ENCODE results near the gene MTERF1. TPM values are rescaled to one million over a fixed set of nuclear protein-coding genes. Genes with fewer than 3 reads are reported as not detected.

MTERF1 gene
- 10 to 100 TPM; 33.2 to 33.7 TPM for total RNA-seq
- 10 to 100 TPM in 1 of 3 donors, 1 to 10 TPM in 2; 8.0 to 12.1 (median 9.7) TPM for polyA plus RNA-seq
- 11.2 to 34.5 (median 24.4) reads per million in 6 experiments for total RNA-seq

DNA sequence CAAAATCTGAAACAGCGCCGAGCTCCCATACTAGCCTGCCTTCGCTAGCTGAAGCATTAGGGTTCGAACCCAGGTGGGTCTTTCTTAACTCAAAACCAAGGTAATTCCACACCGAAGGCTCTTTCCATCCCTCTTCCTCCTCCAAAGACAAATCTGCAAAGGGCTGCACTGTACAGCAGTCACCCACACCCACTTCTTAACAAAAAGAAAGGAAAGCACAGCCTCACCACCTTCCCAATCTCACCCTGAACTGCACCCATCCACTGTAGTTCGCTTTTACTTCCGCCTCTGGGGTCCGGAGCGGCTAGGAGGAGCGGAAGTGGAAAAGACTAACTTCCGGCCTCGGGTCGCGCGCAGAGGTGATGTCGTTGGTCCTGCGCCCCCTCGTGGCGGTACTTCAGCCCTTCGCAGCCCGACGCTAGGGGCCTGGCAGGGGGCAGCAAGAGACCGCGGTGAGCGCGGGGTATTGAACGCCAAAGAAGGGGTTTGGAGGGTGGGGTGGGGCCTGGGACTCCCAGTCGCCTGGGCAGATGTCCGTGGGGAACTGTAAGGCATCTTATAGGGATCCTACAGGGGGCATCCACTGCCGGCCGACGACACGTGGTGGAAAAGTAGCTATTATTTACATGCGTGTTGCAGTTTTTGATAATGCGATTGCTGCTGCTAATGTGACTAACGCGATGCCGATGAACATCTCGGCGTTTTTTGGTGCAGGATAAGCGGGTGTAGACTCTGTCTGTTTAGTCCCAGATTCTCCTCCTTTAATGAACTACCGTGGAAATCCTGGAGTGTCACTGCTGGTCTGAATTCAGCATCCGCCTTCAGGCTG lies at the start of gene MTERF1:
Gene MTERF1 (minus strand): TSS at position 290 of the 829 bp plus-strand sequence. CDS start 619 bp downstream, outside the sequence.
- Mint-ChIP-seq H3K36me3 (peaks cover 4 to 25% (median 16%) of the 10 kb centered on the region in 3 donors), H3K27me3 (peaks cover 0 to 2% (median 0%) of the 10 kb centered on the region in 5 donors), H3K9me3 (no peaks in the 10 kb centered on the region), H3K27ac (peak within 1 kb of the TSS; percentile 85 to 99 (median 96)), H3K4me3 (peak within 1 kb of the TSS; percentile 82 to 100 (median 96)), H3K4me1 (peaks cover 20 to 46% (median 44%) of the 10 kb centered on the region in 4 donors)
- peak; percentile 83 to 95 (median 92) for DNase-seq
- ATAC-seq = peak; percentile 95 to 96
- POLR2A ChIA-PET = interaction anchor here (0.6 to 2.4 kb wide), 9 partner anchors 9 to 1237 kb away, joined by 3 to 23 read pairs (median 3); partner anchors contain the start of genes AKAP9, ANKIB1, GATAD1 and KRIT1

- no peak overlapping the region for H3K4me3 Mint-ChIP-seq
- peaks cover 0 to 8% (median 0%) of the 10 kb centered on the region in 9 donors for H3K9me3 Mint-ChIP-seq
- H3K4me1 Mint-ChIP-seq = peaks cover 0 to 4% (median 0%) of the 10 kb centered on the region in 4 donors
- ATAC-seq = peak in 1 of 2 donors; percentile 56
- DNase-seq = no peak
- POLR2A ChIA-PET = no interaction called here
- peaks cover 0 to 24% (median 6%) of the 10 kb centered on the region in 5 donors for H3K27me3 Mint-ChIP-seq
- H3K36me3 Mint-ChIP-seq = no peaks in the 10 kb centered on the region
- no peak overlapping the region for H3K27ac Mint-ChIP-seq
Observed at GRCh38 chr7:91929463-91929862, 49.0 kb upstream of the MTERF1 start.

DNA sequence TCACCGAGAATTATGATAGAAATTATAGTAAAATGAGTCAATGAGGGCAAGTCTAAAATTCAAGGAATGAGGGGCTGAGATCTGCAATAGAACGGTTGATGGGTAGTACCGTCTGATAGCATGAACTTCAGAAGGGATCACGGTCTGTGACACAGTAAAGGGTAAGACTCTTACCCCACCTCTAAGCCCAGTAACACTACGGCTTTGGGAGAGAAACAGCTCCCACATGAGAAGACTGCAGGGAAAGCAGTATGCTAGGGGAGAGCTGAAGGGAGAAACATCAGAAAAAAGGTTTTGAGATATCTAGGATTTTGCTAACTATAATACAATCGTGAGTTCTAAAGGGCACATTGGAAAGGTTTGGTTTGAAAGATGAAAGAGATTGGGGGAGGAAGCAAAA lies 47.4 kb upstream of the MTERF1 start:
- ATAC-seq = no peak
- DNase-seq = no peak
- H3K36me3 Mint-ChIP-seq = no peaks in the 10 kb centered on the region
- peaks cover 0 to 8% (median 0%) of the 10 kb centered on the region in 9 donors for H3K9me3 Mint-ChIP-seq
- H3K27me3 Mint-ChIP-seq = peaks cover 0 to 27% (median 9%) of the 10 kb centered on the region in 5 donors
- no peak overlapping the region for H3K4me3 Mint-ChIP-seq
- H3K4me1 Mint-ChIP-seq = peaks cover 0 to 4% (median 0%) of the 10 kb centered on the region in 4 donors
- POLR2A ChIA-PET = no interaction called here
- H3K27ac Mint-ChIP-seq = no peak overlapping the region

- H3K36me3 Mint-ChIP-seq = no peaks in the 10 kb centered on the region
- ATAC-seq (no peak), DNase-seq (no peak)
- POLR2A ChIA-PET = no interaction called here
- no peaks in the 10 kb centered on the region for H3K4me1 Mint-ChIP-seq
- H3K4me3 Mint-ChIP-seq = no peak overlapping the region
- H3K27me3 Mint-ChIP-seq = peaks cover 2 to 42% (median 9%) of the 10 kb centered on the region in 5 donors
- no peak overlapping the region for H3K27ac Mint-ChIP-seq
- peaks cover 0 to 3% (median 0%) of the 10 kb centered on the region in 9 donors for H3K9me3 Mint-ChIP-seq
Observed at GRCh38 chr7:91922857-91923256, 42.4 kb upstream of the MTERF1 start.

DNA sequence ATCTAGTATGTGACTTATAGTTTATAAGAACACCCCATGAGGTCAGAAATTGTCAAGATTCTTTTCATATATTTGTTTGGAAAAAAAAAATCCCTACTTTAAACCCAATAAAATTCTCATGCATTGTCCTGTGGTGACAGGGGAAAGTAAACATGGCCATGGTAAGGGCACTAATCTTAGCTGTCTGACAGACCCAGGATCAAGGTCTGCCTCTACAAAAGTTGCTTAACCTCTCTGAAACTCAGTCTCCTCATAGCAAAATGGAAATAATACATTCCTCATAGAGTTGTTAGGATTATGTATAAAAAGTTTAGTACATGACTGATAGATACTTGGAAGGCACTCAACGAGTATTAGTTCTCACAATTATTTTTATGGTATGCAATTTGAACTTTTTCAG lies 37.9 kb upstream of the MTERF1 start:
- Mint-ChIP-seq H3K27me3 (peaks cover 0 to 15% (median 5%) of the 10 kb centered on the region in 5 donors), H3K4me3 (no peak overlapping the region), H3K27ac (no peak overlapping the region), H3K4me1 (no peaks in the 10 kb centered on the region), H3K9me3 (no peaks in the 10 kb centered on the region), H3K36me3 (no peaks in the 10 kb centered on the region)
- ATAC-seq (no peak), DNase-seq (no peak)
- POLR2A ChIA-PET = no interaction called here

DNA sequence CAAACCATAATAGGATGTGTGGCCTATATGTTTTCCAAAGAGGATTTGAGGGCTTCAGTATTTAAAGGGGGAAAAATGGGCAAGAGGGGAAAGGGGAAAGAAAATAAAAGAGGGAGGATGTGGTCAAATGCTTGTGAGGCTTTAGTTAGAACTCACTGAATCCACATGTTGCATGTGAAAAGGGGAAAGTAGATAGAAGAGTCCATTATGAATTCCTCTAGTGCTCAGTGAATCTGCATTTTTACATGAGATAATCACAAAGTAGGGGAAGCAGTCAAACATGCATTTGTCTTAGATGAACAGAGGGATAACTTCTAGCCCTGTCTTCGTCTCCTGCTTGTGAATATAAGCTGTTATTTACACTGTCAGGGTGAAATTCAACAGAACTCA lies 35.5 kb upstream of the MTERF1 start:
- Mint-ChIP-seq H3K27me3 (peaks cover 0 to 15% (median 5%) of the 10 kb centered on the region in 5 donors), H3K9me3 (no peaks in the 10 kb centered on the region), H3K36me3 (no peaks in the 10 kb centered on the region), H3K27ac (no peak overlapping the region), H3K4me1 (no peaks in the 10 kb centered on the region), H3K4me3 (no peak overlapping the region)
- ATAC-seq (no peak), DNase-seq (no peak)
- POLR2A ChIA-PET = no interaction called here

DNA sequence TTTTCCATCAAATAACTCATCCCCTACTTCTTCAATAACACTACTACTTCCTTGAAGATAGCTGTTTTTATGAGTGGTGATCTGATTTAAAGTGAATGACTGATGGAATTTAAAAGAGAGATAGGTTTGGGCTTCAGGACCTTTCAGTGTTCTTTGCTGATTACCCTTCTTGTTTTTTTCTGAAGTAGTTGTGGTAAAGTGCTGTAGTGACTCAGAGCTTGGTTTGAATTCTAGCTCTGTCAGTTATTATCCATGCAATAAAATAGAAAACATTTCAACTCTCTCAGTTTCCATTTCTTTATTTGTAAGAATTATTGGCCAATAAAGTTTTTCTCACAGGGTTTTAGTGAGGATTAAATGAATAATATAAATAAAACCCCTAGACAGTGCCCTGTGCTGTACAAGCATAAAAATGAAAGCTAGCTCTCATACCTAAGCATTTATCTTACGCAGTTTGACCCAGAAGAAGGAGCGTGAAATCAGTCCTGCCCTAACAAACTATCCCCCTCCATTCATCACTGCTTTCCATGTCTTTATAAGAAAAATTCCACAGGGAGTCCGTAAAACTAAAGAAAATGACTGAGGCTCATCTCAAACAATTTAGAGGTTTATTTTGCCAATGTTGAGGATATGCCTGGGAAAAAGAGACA lies 35.0 kb upstream of the MTERF1 start:
- H3K4me1 Mint-ChIP-seq = no peaks in the 10 kb centered on the region
- H3K27ac Mint-ChIP-seq = no peak overlapping the region
- H3K4me3 Mint-ChIP-seq = no peak overlapping the region
- H3K9me3 Mint-ChIP-seq = no peaks in the 10 kb centered on the region
- H3K27me3 Mint-ChIP-seq = peaks cover 0 to 11% (median 4%) of the 10 kb centered on the region in 5 donors
- no peaks in the 10 kb centered on the region for H3K36me3 Mint-ChIP-seq
- ATAC-seq (no peak), DNase-seq (no peak)
- POLR2A ChIA-PET = no interaction called here

DNA sequence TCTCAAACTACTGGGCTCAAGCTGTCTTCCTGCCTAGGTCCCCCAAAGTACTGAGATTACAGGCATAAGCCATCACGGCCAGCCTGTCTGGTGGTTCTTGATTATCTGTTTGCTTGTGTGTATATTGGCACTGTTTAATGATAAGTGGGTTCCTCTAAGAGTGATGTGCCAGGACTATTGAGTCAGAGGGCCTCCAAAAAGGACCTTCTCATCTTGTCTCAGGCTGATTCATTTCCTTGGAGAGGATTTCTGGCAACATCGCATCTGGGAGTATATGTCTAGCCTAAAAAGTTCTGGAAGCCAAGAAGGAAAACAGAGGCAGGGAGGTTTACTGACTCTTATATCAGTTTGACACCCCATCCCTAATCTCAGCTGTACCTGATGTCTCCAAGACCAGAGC lies 33.1 kb upstream of the MTERF1 start:
- Mint-ChIP-seq H3K27ac (peak overlapping the region in 1 of 10 donors; percentile 7), H3K4me1 (no peaks in the 10 kb centered on the region), H3K4me3 (no peak overlapping the region), H3K36me3 (peaks cover 0 to 2% (median 0%) of the 10 kb centered on the region in 3 donors), H3K9me3 (peaks cover 0 to 5% (median 0%) of the 10 kb centered on the region in 9 donors), H3K27me3 (peaks cover 0 to 8% (median 6%) of the 10 kb centered on the region in 5 donors)
- ATAC-seq = no peak
- POLR2A ChIA-PET = interaction anchor here (1.4 kb wide), 1 partner anchor 27 kb away, joined by 6 read pairs; the partner anchor contains the start of gene AKAP9
- no peak for DNase-seq

GRCh38 chr7:91912494-91912893 lies 32.0 kb upstream of the MTERF1 start:
- DNase-seq (no peak), ATAC-seq (no peak)
- no peaks in the 10 kb centered on the region for H3K4me1 Mint-ChIP-seq
- H3K27ac Mint-ChIP-seq = no peak overlapping the region
- H3K9me3 Mint-ChIP-seq = peaks cover 0 to 9% (median 2%) of the 10 kb centered on the region in 9 donors
- peaks cover 0 to 2% (median 0%) of the 10 kb centered on the region in 3 donors for H3K36me3 Mint-ChIP-seq
- H3K27me3 Mint-ChIP-seq = peaks cover 0 to 12% (median 5%) of the 10 kb centered on the region in 5 donors
- POLR2A ChIA-PET = interaction anchor here (1.4 kb wide), 1 partner anchor 28 kb away, joined by 6 read pairs; the partner anchor contains the start of gene AKAP9
- H3K4me3 Mint-ChIP-seq = no peak overlapping the region

DNA sequence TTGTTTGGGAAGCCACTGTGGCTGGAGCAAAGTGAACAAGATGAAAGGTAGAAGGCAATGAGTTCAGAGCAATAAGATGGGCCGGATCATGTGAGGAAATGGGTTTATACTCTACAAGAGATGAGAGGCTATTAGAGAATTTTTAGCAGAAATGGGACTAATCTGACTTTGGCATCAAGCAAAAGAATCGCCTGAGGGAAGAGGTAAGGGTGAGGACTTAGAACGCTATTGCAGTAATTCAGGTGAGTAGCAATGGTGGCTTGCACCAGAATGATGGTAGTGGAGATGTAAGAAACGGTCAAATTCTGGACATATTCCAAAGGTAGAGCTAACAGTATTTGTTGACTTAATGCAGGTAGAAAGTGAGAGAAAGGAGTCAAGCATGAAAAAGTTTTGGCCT lies 30.6 kb upstream of the MTERF1 start:
- POLR2A ChIA-PET = no interaction called here
- no peak for ATAC-seq

GRCh38 chr7:91910171-91910570 lies 29.7 kb upstream of the MTERF1 start:
- Mint-ChIP-seq H3K4me3 (no peak overlapping the region), H3K9me3 (peaks cover 0 to 13% (median 4%) of the 10 kb centered on the region in 9 donors), H3K27ac (no peak overlapping the region), H3K36me3 (peaks cover 0 to 3% (median 0%) of the 10 kb centered on the region in 3 donors), H3K4me1 (no peaks in the 10 kb centered on the region), H3K27me3 (peaks cover 0 to 15% (median 8%) of the 10 kb centered on the region in 5 donors)
- POLR2A ChIA-PET = no interaction called here
- DNase-seq = no peak
- ATAC-seq = no peak

More for the DNA sequence above, 30.6 kb upstream of the MTERF1 start:
- Mint-ChIP-seq H3K9me3 (peaks cover 0 to 13% (median 4%) of the 10 kb centered on the region in 9 donors), H3K4me1 (no peaks in the 10 kb centered on the region), H3K36me3 (peaks cover 0 to 3% (median 0%) of the 10 kb centered on the region in 3 donors), H3K27ac (no peak overlapping the region), H3K27me3 (peaks cover 0 to 15% (median 8%) of the 10 kb centered on the region in 5 donors), H3K4me3 (no peak overlapping the region)
- DNase-seq = no peak

DNA sequence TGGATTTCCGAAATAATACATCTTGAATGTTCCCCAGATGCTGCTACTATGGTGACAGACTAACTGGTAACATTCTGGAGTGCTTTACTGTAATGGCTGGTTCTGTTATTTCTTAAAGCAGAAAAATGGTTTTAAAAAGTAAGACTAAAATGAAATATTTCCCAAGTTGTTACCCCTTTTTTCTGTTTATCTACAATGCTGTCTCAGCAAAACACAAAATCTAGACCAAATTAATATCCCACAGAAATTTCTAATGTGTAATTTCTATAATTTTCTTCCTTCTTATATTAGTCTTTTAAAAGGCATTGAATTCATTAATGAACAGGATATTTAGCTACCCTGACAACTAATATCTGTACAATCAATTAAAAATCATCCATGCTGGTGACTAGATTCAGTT lies 19.1 kb upstream of the MTERF1 start:
- Mint-ChIP-seq H3K4me1 (no peaks in the 10 kb centered on the region), H3K4me3 (no peak overlapping the region), H3K9me3 (no peaks in the 10 kb centered on the region), H3K36me3 (no peaks in the 10 kb centered on the region), H3K27me3 (peaks cover 0 to 19% (median 2%) of the 10 kb centered on the region in 5 donors), H3K27ac (no peak overlapping the region)
- DNase-seq (no peak), ATAC-seq (no peak)
- POLR2A ChIA-PET = no interaction called here

Measured in naive thymus-derived CD8-positive, alpha-beta T cell (primary cell).